ENCODE data around the gene CD93. TPM values are rescaled to one million over a fixed set of nuclear protein-coding genes. Genes with fewer than 3 reads are reported as not detected.

Gene CD93
- total RNA-seq, 4 donors from 2014 or later, result 24.5 to 80.7 (median 66.0) TPM

- H3K36me3 ChIP-seq, result peaks cover 0 to 17% (median 0%) of the 10 kb centered on the region in 4 donors
- no peak overlapping the region for H3K27ac ChIP-seq (replicated peaks in 1 of 4)
- H3K27me3 ChIP-seq, result no peaks in the 10 kb centered on the region
- H3K4me1 ChIP-seq, result peaks cover 16 to 31% (median 24%) of the 10 kb centered on the region in 4 donors
- 76% methylated on average over 2 of the region's 2 CpGs for WGBS
- no peaks in the 10 kb centered on the region for H3K9me3 ChIP-seq
- no peak for TF ChIP-seq POLR2AphosphoS5 (IDR thresholded peaks at IDR 0.05)
- no peak for TF ChIP-seq EP300 (IDR thresholded peaks at IDR 0.05)
- intact Hi-C loops (cut with DNase I), result no loop called here
- H3K4me3 ChIP-seq, result no peak overlapping the region
- no peak for DNase-seq (ENCODE audit: extremely low spot score)
Measured at GRCh38 chr20:23079926-23080325, 6.2 kb downstream of the CD93 start.

- intact Hi-C loops (cut with DNase I), result no loop called here
- no peaks in the 10 kb centered on the region for H3K27me3 ChIP-seq
- DNase-seq (ENCODE audit: extremely low spot score), result no peak
- TF ChIP-seq EP300 (IDR thresholded peaks at IDR 0.05) (no peak), POLR2A (IDR thresholded peaks at IDR 0.05; ENCODE audit: low read depth) (no peak), POLR2AphosphoS5 (IDR thresholded peaks at IDR 0.05) (no peak)
- TF ChIP-seq, protein P1, sequence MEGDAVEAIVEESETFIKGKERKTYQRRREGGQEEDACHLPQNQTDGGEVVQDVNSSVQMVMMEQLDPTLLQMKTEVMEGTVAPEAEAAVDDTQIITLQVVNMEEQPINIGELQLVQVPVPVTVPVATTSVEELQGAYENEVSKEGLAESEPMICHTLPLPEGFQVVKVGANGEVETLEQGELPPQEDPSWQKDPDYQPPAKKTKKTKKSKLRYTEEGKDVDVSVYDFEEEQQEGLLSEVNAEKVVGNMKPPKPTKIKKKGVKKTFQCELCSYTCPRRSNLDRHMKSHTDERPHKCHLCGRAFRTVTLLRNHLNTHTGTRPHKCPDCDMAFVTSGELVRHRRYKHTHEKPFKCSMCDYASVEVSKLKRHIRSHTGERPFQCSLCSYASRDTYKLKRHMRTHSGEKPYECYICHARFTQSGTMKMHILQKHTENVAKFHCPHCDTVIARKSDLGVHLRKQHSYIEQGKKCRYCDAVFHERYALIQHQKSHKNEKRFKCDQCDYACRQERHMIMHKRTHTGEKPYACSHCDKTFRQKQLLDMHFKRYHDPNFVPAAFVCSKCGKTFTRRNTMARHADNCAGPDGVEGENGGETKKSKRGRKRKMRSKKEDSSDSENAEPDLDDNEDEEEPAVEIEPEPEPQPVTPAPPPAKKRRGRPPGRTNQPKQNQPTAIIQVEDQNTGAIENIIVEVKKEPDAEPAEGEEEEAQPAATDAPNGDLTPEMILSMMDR (IDR thresholded peaks at IDR 0.05), result peak in 1 of 3 experiments; percentile 27
- peaks cover 0 to 17% (median 0%) of the 10 kb centered on the region in 4 donors for H3K36me3 ChIP-seq
- no peaks in the 10 kb centered on the region for H3K9me3 ChIP-seq
- no peak overlapping the region for H3K4me3 ChIP-seq
- 55% methylated on average over 6 of the region's 6 CpGs for WGBS
- H3K27ac ChIP-seq (replicated peaks in 1 of 4), result no peak overlapping the region
- peaks cover 16 to 31% (median 24%) of the 10 kb centered on the region in 4 donors for H3K4me1 ChIP-seq
Measured at GRCh38 chr20:23079016-23079351, 7.1 kb downstream of the CD93 start.

- Histone ChIP-seq H3K4me1 (peaks cover 16 to 31% (median 24%) of the 10 kb centered on the region in 4 donors), H3K27ac (replicated peaks in 1 of 4) (no peak overlapping the region), H3K27me3 (no peaks in the 10 kb centered on the region), H3K4me3 (no peak overlapping the region), H3K9me3 (no peaks in the 10 kb centered on the region), H3K36me3 (peaks cover 0 to 17% (median 0%) of the 10 kb centered on the region in 4 donors)
- no peak for DNase-seq (ENCODE audit: extremely low spot score)
- 40% methylated on average over 5 of the region's 5 CpGs for WGBS
- TF ChIP-seq, protein P1 (IDR thresholded peaks at IDR 0.05), result no peak
- TF ChIP-seq EP300 (IDR thresholded peaks at IDR 0.05) (no peak), POLR2AphosphoS5 (IDR thresholded peaks at IDR 0.05) (no peak), POLR2A (IDR thresholded peaks at IDR 0.05; ENCODE audit: low read depth) (no peak)
- intact Hi-C loops (cut with DNase I), result no loop called here
Measured at GRCh38 chr20:23078351-23079015, 7.6 kb downstream of the CD93 start.

GRCh38 chr20:23077277-23077676 lies 8.8 kb downstream of the CD93 start:
- H3K4me1 ChIP-seq, result peaks cover 16 to 31% (median 25%) of the 10 kb centered on the region in 4 donors
- H3K36me3 ChIP-seq, result peaks cover 0 to 17% (median 0%) of the 10 kb centered on the region in 4 donors
- DNase-seq (ENCODE audit: extremely low spot score), result no peak
- no peaks in the 10 kb centered on the region for H3K9me3 ChIP-seq
- H3K27me3 ChIP-seq, result no peaks in the 10 kb centered on the region
- H3K4me3 ChIP-seq, result no peak overlapping the region
- intact Hi-C loops (cut with DNase I), result no loop called here
- 69% methylated on average over 4 of the region's 4 CpGs for WGBS
- TF ChIP-seq POLR2A (IDR thresholded peaks at IDR 0.05; ENCODE audit: low read depth) (no peak), POLR2AphosphoS5 (IDR thresholded peaks at IDR 0.05) (no peak), EP300 (IDR thresholded peaks at IDR 0.05) (no peak)
- TF ChIP-seq, protein P1 (IDR thresholded peaks at IDR 0.05), result no peak
- no peak overlapping the region for H3K27ac ChIP-seq (replicated peaks in 1 of 4)

DNA sequence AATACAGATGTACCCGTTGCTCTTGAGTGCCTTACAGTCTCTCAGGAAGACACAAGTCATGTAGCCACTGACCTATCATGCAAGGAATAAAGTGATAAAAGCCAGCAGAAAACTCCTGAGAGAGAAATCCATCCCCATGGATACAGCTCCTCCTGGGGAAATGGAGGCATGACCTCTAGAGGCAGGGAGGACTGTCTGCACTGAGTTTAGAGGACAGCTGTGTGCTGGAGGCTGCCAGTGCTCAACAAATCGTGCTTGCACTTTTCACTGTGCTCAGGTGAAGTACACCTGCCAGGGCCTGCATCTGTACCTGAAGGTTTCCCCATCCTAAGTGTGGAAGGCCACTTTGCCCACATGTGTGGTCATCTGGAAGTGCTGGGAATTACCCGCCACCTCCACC lies 12.1 kb downstream of the CD93 start:
- no peak overlapping the region for H3K27ac ChIP-seq (replicated peaks in 1 of 4)
- H3K27me3 ChIP-seq, result no peaks in the 10 kb centered on the region
- no peaks in the 10 kb centered on the region for H3K9me3 ChIP-seq
- H3K36me3 ChIP-seq, result peaks cover 0 to 6% (median 0%) of the 10 kb centered on the region in 4 donors
- WGBS, result 93% methylated on average over 3 of the region's 3 CpGs
- no peak for DNase-seq (ENCODE audit: extremely low spot score)
- H3K4me1 ChIP-seq, result peaks cover 13 to 23% (median 14%) of the 10 kb centered on the region in 4 donors
- intact Hi-C loops (cut with DNase I), result no loop called here
- H3K4me3 ChIP-seq, result no peak overlapping the region
- TF ChIP-seq POLR2A (IDR thresholded peaks at IDR 0.05; ENCODE audit: low read depth) (no peak), EP300 (IDR thresholded peaks at IDR 0.05) (no peak), POLR2AphosphoS5 (IDR thresholded peaks at IDR 0.05) (no peak)
- TF ChIP-seq, protein P1 (IDR thresholded peaks at IDR 0.05), result no peak

All from esophagus muscularis mucosa (tissue), 4 donors.